Neuron (in vitro differentiated cells): Measurements from ENCODE around the gene APOA4.

Experiments used
- H2AFZ ChIP-seq: one replicate; pipeline ENCODE4 v1.6.1; 2013; ENCODE audit warnings: low read depth, mild to moderate bottlenecking, inconsistent platforms, low read length, moderate library complexity
- H3K27me3 ChIP-seq: one replicate; pipeline ENCODE4 v1.6.1; 2013; ENCODE audit warnings: low read length; ENCODE audit not compliant: insufficient read depth
- H3K36me3 ChIP-seq: one replicate; pipeline ENCODE4 v1.6.1; 2013; ENCODE audit warnings: low read length; ENCODE audit not compliant: insufficient read depth
- H3K4me1 ChIP-seq: one replicate; pipeline ENCODE4 v1.6.1; 2013; ENCODE audit warnings: low read length; ENCODE audit not compliant: insufficient read depth
- H3K4me3 ChIP-seq: 2 replicates; pipeline ENCODE4 v1.5.1; 2013; ENCODE audit warnings: mild to moderate bottlenecking, low read length, moderate library complexity
- H3K9me3 ChIP-seq: one replicate; pipeline ENCODE4 v1.6.1; 2013; ENCODE audit warnings: low read length

APOA4 gene

DNA sequence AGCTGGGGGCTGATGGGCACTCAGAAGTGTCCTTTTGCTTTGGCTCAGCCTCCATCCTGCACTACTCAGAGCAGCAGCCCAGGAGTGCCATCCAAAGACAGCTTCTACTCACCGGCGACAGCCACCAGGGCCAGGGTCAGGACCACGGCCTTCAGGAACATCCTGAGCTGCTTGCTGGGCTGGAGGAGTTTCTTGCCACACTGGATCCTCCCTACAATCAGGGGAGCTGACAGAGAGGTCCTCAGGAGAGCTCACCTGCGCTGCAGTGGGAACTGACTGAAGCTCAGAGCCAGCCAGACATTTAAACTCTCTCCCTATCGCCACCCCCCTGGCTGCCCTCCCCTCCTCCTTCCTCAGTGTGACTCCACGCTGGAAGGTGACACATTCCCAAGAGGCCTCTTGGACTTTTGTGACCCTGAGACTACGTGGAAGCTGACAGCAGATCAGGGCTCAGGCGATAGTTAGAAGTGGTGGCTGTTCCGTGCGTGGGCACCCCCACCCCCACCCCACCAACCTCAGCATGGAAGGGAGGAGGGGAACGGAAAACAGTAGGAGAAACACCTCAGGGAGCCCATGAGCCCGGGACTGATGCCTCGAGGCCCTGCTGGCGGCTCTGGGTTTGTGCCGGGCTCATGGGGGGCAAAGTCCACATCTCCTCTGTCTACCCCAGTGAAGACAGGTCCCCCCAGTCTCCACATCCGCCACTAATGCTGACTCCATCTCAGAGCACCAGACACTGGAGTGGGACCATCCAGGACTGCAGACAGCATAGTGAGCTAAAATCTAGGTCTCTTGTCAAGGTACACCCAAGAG lies at the start of gene APOA4:
APOA4 (minus strand) TSS at position 274 of the 813 bp plus-strand sequence; CDS start at position 161, 113 bp downstream.
- Histone ChIP-seq H3K36me3 (no peaks in the 10 kb centered on the region), H3K4me3 (no peak within 1 kb of the TSS), H3K9me3 (no peaks in the 10 kb centered on the region), H3K27me3 (peaks cover 8% of the 10 kb centered on the region), H2AFZ (no peak within 1 kb of the TSS), H3K4me1 (no peaks in the 10 kb centered on the region)

DNA sequence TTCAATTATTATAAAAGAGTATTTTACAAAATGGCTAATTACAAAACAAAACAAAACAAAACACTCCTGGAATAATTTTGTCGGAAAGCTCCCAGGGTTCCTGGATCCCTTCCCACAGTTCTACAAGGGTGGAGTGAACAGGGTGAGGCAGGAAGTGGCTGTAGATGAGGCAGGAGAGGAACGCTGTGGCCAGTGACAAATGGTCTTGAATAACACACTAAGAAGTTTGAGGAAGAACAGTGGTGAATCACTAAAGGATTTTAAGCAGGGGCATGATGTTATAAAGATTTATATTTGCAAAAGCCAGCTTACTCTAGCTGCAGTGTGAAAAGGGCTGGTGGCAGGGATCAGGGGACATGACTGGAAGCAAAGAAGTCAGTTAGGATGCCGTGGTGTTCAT lies 48.1 kb upstream of the APOA4 start:
- Histone ChIP-seq H2AFZ (no peak overlapping the region), H3K4me1 (no peaks in the 10 kb centered on the region), H3K9me3 (no peaks in the 10 kb centered on the region), H3K36me3 (peaks cover 77% of the 10 kb centered on the region), H3K4me3 (no peak overlapping the region), H3K27me3 (no peaks in the 10 kb centered on the region)

DNA sequence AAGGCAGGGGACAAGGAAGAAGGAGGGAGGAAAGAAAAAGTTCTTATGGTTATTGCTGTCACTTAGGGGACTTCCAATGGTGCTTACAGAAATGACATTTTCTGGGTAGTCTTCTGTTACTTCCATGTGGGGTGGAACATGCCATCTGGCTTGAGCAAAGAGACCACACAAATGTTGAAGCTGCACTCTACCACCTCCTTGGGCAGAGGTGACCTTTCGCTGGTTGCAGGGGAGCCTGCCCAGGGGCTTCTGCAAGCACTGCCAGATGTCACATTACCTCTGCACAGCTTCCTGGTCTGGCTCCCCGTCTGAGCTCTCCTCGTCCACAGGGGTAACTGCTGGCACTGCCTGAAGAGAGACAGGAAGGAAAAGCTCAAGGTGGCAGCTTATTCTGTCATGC lies 47.0 kb upstream of the APOA4 start:
- H3K27me3 ChIP-seq: no peaks in the 10 kb centered on the region
- no peaks in the 10 kb centered on the region for H3K4me1 ChIP-seq
- peaks cover 77% of the 10 kb centered on the region for H3K36me3 ChIP-seq
- H3K9me3 ChIP-seq: no peaks in the 10 kb centered on the region
- no peak overlapping the region for H3K4me3 ChIP-seq
- no peak overlapping the region for H2AFZ ChIP-seq

DNA sequence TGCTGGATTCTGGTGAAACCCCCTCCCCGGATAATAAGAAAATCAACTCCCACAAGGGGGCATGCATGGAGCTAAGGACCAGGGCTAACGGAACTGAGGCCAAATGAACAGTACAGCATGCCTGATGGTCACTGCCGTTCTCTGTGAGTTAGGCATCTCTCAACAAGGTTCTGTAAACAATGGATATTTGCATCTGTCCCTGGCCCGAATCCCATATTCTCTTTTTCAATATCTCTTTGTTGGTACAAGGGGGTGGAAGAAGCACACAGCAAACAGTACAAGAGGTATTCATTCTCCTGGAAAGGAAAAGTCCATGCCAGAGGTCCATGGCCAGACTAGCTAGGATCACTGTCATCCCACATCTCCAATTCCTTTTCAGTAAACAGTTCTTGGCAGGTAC lies 46.5 kb upstream of the APOA4 start:
- H3K4me1 ChIP-seq: no peaks in the 10 kb centered on the region
- H3K4me3 ChIP-seq: no peak overlapping the region
- H3K9me3 ChIP-seq: no peaks in the 10 kb centered on the region
- peaks cover 76% of the 10 kb centered on the region for H3K36me3 ChIP-seq
- no peak overlapping the region for H2AFZ ChIP-seq
- H3K27me3 ChIP-seq: no peaks in the 10 kb centered on the region

DNA sequence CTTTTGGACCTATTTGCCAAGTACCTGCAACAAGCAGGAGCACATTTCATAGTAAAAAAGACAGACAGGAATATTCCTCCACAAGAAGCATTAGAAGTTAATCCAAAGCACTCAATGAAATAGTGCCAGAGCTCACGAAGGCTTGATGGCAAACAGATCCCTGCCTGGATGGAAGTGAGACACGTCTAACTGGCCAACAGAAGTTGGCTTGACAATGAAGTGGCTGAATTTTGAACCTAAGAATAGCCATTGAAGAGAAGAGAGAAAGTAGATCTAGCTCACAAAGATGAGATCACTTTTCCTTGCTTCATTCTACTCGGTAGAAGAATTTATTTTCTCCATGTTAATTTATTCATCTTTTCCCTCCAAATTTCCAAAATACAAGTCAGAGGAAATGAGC lies 45.0 kb upstream of the APOA4 start:
- no peak overlapping the region for H2AFZ ChIP-seq
- H3K4me3 ChIP-seq: no peak overlapping the region
- peaks cover 75% of the 10 kb centered on the region for H3K36me3 ChIP-seq
- no peaks in the 10 kb centered on the region for H3K27me3 ChIP-seq
- H3K9me3 ChIP-seq: no peaks in the 10 kb centered on the region
- H3K4me1 ChIP-seq: no peaks in the 10 kb centered on the region

DNA sequence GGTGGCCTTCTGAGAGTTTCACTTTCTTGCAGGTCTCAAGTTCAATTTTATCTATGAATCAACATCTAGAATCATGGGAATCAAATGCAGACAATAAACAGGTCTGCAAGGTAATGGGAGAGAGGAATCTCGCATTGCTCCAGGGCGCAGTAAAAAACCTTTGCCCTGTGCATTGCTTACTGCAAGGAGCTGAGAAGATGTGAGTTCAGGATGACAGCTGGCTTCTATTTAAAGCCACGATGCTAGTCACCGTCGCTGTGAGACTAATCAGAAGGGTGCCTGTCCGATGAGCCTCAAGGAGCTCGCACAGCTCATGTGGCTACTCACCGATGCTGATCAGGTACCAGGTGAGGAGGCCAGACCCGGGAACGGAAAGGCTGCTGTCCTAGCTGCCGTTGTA lies 44.5 kb upstream of the APOA4 start:
- no peak overlapping the region for H3K4me3 ChIP-seq
- peaks cover 71% of the 10 kb centered on the region for H3K36me3 ChIP-seq
- H2AFZ ChIP-seq: no peak overlapping the region
- H3K4me1 ChIP-seq: no peaks in the 10 kb centered on the region
- no peaks in the 10 kb centered on the region for H3K27me3 ChIP-seq
- no peaks in the 10 kb centered on the region for H3K9me3 ChIP-seq

DNA sequence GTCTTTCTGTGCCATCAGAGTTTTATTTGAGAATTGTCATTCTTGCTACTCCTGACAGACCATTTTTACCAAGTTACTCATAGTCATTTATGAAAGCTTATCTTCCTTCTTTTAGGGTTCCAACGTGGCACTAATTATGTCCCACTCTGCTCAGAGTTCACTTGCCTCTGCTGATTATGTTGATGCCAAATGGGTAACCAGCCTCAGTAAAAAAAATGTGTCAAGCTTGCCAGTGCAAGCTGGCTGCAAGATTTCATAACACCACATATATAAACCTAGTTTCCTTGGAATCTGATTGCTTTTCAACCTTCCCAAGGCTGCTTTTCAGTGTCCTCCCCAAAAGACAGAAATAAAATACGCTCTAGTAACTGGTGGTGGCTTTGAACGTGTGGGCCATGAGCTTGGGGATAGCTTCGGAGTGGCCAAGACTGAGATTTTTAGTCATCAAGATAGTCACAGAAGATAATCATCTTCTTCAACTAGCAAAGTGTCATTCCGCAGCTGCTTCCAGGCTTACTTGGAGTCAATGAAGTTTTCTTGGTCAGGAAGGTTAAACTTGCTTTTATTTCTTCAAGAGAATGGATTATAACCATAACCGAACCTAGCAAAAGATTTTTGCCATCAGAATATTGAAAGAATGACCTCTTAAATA lies 43.8 kb upstream of the APOA4 start:
- H3K4me1 ChIP-seq: no peaks in the 10 kb centered on the region
- no peaks in the 10 kb centered on the region for H3K9me3 ChIP-seq
- H3K36me3 ChIP-seq: peaks cover 76% of the 10 kb centered on the region
- no peak overlapping the region for H2AFZ ChIP-seq
- H3K27me3 ChIP-seq: no peaks in the 10 kb centered on the region
- no peak overlapping the region for H3K4me3 ChIP-seq

DNA sequence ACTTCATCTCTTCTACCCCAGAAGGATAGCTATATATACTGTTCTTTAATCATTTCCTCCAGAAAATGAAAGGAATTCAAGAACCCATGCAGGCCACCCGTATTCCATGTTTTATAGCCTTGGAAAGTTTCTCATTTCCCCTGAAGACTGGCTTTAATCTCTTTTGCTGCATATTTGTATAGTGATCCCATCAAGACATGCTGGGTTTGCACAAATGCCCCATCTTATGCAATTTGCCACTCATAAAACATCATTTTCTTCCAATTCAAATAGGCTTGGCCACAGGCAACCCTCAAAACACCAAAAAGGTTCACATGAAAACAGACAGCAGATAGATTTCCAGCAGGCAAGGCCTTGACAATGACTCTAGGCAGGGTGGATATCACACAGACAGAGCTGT lies 42.6 kb upstream of the APOA4 start:
- H3K27me3 ChIP-seq: no peaks in the 10 kb centered on the region
- H3K4me1 ChIP-seq: no peaks in the 10 kb centered on the region
- H2AFZ ChIP-seq: no peak overlapping the region
- peaks cover 81% of the 10 kb centered on the region for H3K36me3 ChIP-seq
- no peak overlapping the region for H3K4me3 ChIP-seq
- H3K9me3 ChIP-seq: no peaks in the 10 kb centered on the region

DNA sequence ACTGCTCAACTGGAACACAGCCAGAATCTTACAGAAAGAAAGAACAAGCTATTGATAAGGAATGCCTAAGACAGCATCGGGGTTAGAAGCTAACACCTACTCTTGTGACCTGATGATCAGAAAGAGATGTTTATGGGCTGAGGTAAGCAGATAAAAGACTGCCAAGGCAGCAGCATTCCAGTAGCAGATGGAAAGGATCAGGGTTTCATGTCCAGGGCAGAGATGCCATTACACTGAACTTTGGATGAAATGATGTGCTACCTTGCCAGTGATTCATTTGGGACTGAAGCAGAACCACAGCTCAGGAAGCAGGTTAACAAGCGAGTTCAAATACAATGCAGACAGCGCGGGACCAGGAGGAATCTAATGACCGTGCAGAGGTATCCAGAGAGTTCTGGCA lies 41.4 kb upstream of the APOA4 start:
- Histone ChIP-seq H3K9me3 (no peaks in the 10 kb centered on the region), H3K4me1 (no peaks in the 10 kb centered on the region), H3K4me3 (no peak overlapping the region), H2AFZ (no peak overlapping the region), H3K27me3 (no peaks in the 10 kb centered on the region), H3K36me3 (peaks cover 76% of the 10 kb centered on the region)

DNA sequence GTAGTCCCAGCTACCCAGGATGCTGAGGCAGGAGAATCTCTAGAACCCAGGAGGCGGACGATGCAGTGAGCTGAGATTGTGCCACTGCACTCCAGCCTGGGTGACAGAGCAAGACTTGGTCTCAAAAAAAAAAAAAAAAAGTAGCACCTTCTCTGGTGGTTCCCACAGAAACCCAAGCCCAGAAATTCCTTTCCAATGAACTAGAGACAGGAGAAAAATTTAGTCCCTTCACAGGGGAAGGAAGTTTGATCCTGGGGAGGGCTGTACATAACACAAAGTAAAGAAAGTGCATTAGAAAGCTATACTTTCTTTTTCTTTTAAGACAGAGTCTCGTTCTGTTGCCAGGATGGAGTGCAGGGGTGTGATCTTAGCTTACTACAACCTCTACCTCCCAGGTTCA lies 39.8 kb upstream of the APOA4 start:
- Histone ChIP-seq H2AFZ (no peak overlapping the region), H3K9me3 (no peaks in the 10 kb centered on the region), H3K4me1 (no peaks in the 10 kb centered on the region), H3K4me3 (no peak overlapping the region), H3K36me3 (peaks cover 78% of the 10 kb centered on the region), H3K27me3 (no peaks in the 10 kb centered on the region)

DNA sequence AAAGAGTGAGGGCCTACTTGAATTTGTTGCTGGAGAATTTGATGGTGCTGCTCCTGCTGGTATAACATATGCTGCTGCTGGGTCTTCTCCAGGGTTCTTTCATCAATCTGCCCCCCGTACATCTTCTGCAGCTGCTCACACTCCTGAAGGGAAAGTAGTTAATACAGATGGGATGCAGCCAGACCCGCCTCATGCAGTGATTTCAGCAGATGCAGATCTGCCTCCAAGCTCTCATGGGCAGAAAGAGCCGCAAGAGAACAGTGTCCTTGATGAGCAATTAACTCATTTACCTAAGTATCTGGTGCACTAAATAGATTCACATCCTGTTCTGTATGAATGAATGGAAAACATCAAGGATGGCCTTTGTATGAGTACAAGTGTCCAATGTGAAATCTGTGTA lies 39.1 kb upstream of the APOA4 start:
- Histone ChIP-seq H3K36me3 (peaks cover 77% of the 10 kb centered on the region), H3K4me1 (no peaks in the 10 kb centered on the region), H3K9me3 (no peaks in the 10 kb centered on the region), H3K27me3 (no peaks in the 10 kb centered on the region), H2AFZ (no peak overlapping the region), H3K4me3 (no peak overlapping the region)

DNA sequence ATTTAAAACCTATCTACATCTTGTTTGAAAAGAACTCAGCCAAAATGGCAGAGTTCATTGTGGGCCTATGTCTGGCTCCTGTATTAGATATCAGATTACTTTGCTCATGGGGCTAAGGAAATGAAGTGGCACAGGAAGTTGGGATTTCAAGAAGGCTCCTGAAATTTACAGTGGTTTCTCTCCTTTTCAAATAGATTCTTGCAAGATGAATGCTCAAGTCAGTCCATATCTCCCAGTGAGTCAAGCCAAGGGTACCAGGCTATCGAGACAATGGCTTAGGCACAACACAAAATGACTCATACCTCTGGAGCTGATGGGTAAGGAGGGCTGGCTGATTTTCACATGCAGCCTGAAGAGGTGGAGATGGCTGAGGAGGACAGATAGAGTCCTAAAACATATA lies 38.4 kb upstream of the APOA4 start:
- Histone ChIP-seq H2AFZ (no peak overlapping the region), H3K4me3 (no peak overlapping the region), H3K9me3 (no peaks in the 10 kb centered on the region), H3K4me1 (no peaks in the 10 kb centered on the region), H3K27me3 (no peaks in the 10 kb centered on the region), H3K36me3 (peaks cover 75% of the 10 kb centered on the region)

DNA sequence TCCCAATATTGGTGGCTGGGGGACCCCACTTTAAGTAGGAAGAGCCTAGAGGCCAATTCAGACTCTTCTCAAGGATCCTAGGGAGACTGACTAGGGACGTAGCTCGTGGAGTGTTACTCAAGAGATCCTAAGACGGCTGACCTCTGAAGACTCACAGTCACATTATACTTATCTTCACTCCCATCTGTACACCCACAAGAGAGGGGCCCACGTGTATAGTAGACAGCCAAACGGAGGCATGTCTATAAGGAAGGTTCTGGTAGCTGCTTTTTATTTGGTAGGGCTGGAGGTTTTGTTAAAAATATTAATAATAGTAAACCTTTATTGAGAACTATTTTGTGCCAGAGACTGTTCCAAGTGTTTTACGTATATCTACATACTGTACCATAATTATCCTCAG lies 37.2 kb upstream of the APOA4 start:
- no peaks in the 10 kb centered on the region for H3K4me1 ChIP-seq
- no peak overlapping the region for H3K4me3 ChIP-seq
- H3K27me3 ChIP-seq: no peaks in the 10 kb centered on the region
- H2AFZ ChIP-seq: no peak overlapping the region
- H3K36me3 ChIP-seq: peaks cover 71% of the 10 kb centered on the region
- no peaks in the 10 kb centered on the region for H3K9me3 ChIP-seq
